ENCODE data around the gene BLOC1S6.

BLOC1S6 gene

DNA sequence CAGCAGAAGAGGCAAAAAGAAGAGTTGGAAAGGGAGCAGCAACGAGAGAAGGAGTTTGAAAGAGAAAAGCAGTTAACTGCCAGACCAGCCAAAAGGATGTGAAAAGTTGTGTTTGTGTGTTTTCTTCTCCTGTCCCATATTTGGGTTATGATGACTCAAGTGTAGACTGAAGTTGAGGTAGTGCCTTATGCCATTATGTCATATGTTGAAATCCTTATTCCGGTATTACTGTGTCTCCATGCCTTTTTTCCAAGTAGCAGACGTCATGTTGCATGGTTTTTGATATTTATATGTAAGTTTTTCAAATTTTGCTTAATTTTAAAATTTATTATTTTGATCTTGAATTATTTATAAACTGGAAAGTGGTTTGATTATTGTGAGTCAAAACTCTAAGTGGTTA lies 19.2 kb downstream of the BLOC1S6 start:
- TF ChIP-seq, protein P1, sequence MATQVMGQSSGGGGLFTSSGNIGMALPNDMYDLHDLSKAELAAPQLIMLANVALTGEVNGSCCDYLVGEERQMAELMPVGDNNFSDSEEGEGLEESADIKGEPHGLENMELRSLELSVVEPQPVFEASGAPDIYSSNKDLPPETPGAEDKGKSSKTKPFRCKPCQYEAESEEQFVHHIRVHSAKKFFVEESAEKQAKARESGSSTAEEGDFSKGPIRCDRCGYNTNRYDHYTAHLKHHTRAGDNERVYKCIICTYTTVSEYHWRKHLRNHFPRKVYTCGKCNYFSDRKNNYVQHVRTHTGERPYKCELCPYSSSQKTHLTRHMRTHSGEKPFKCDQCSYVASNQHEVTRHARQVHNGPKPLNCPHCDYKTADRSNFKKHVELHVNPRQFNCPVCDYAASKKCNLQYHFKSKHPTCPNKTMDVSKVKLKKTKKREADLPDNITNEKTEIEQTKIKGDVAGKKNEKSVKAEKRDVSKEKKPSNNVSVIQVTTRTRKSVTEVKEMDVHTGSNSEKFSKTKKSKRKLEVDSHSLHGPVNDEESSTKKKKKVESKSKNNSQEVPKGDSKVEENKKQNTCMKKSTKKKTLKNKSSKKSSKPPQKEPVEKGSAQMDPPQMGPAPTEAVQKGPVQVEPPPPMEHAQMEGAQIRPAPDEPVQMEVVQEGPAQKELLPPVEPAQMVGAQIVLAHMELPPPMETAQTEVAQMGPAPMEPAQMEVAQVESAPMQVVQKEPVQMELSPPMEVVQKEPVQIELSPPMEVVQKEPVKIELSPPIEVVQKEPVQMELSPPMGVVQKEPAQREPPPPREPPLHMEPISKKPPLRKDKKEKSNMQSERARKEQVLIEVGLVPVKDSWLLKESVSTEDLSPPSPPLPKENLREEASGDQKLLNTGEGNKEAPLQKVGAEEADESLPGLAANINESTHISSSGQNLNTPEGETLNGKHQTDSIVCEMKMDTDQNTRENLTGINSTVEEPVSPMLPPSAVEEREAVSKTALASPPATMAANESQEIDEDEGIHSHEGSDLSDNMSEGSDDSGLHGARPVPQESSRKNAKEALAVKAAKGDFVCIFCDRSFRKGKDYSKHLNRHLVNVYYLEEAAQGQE (IDR thresholded peaks at IDR 0.05; ENCODE audit: insufficient read depth in 1 of 2, low read depth in 2 of 2, low read length in 2 of 2) = no peak
- TF ChIP-seq FOXP2 (optimal IDR thresholded peaks at IDR 0.05; ENCODE audit: borderline replicate concordance, extremely low read depth, extremely low read length, insufficient read depth) (no peak), TAF1 (IDR thresholded peaks at IDR 0.05; ENCODE audit: borderline replicate concordance, insufficient read depth, low read length) (no peak), SIN3A (IDR thresholded peaks at IDR 0.05; ENCODE audit: borderline replicate concordance, insufficient read depth, low read length) (no peak), POLR2AphosphoS5 (IDR thresholded peaks at IDR 0.05; ENCODE audit: low read depth, low read length) (no peak)

DNA sequence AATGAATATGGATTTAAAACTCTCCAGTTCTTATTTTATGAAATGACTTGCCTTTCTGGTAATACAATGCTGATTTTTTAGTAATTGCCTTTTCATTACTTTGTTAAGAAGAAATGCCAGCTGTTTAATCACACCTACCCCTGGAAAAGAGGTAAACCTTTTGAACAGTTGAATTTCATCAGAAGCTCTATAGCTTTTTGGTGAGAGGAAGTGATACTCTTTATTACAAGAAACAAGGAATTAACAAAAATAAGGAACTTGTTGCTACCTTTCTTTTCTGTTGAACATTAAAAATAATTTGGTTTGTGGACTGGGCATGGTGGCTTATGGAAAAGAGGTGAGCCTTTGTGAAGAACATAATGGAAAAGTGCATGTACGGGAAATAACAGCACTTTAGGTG lies 19.7 kb downstream of the BLOC1S6 start:
- TF ChIP-seq FOXP2 (optimal IDR thresholded peaks at IDR 0.05; ENCODE audit: borderline replicate concordance, extremely low read depth, extremely low read length, insufficient read depth) (no peak), TAF1 (IDR thresholded peaks at IDR 0.05; ENCODE audit: borderline replicate concordance, insufficient read depth, low read length) (no peak), POLR2AphosphoS5 (IDR thresholded peaks at IDR 0.05; ENCODE audit: low read depth, low read length) (no peak), SIN3A (IDR thresholded peaks at IDR 0.05; ENCODE audit: borderline replicate concordance, insufficient read depth, low read length) (no peak)
- TF ChIP-seq, protein P1 (IDR thresholded peaks at IDR 0.05; ENCODE audit: insufficient read depth in 1 of 2, low read depth in 2 of 2, low read length in 2 of 2) = no peak

DNA sequence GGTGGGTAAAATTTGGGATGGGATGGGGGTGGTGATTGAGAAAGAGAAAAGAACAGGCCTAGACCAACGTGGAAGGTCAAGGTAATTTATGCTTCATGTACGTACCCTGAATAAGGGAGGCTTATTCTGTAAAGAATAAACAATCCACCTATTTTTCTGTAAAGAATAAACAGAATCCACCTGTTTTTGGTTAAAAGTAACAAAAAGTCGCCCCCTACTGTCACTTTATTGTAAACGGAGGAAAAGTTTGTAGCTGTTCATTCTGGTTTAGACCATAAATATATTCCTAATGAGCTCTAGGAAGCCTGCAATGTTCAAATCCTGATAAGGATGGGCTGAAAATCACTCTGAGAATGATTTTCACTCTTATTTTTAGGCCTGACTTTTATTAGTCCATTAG lies 24.1 kb downstream of the BLOC1S6 start:
- TF ChIP-seq TAF1 (IDR thresholded peaks at IDR 0.05; ENCODE audit: borderline replicate concordance, insufficient read depth, low read length) (no peak), FOXP2 (optimal IDR thresholded peaks at IDR 0.05; ENCODE audit: borderline replicate concordance, extremely low read depth, extremely low read length, insufficient read depth) (no peak), SIN3A (IDR thresholded peaks at IDR 0.05; ENCODE audit: borderline replicate concordance, insufficient read depth, low read length) (no peak), POLR2AphosphoS5 (IDR thresholded peaks at IDR 0.05; ENCODE audit: low read depth, low read length) (no peak)
- TF ChIP-seq, protein P1 (IDR thresholded peaks at IDR 0.05; ENCODE audit: insufficient read depth in 1 of 2, low read depth in 2 of 2, low read length in 2 of 2) = no peak

DNA sequence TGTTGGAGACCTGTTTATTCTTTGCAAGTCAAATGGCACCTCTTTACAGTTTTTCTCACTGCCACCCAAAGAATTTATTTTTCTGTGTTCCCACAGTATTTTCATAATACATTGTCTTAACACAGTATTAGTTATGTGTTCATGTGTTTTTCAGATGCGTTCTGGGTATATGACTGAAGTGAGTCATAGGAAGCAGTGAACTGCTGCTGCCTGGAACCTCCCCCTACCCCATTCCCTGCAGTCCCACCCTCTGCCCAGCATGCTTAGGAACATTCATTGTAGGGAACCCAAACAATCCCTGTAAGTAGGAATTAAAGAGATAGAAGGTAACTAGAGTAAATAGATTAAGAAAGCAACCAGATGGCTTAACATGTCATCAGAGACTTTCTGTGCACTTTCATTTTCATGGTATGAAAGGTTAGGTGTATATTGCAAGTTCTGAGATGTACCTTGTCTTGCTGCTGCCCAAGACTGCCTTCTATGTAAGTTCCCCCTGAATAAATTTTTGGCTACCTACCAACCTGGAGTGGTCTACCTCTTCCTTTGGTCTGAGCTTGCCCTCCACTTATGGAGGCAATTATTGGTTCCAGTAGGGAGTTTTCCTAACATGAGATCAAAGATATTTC lies 25.7 kb downstream of the BLOC1S6 start:
- TF ChIP-seq FOXP2 (optimal IDR thresholded peaks at IDR 0.05; ENCODE audit: borderline replicate concordance, extremely low read depth, extremely low read length, insufficient read depth) = no peak
- no peak for TF ChIP-seq SIN3A (IDR thresholded peaks at IDR 0.05; ENCODE audit: borderline replicate concordance, insufficient read depth, low read length)
- TF ChIP-seq POLR2AphosphoS5 (IDR thresholded peaks at IDR 0.05; ENCODE audit: low read depth, low read length) = no peak
- TF ChIP-seq, protein P1 (IDR thresholded peaks at IDR 0.05; ENCODE audit: insufficient read depth in 1 of 2, low read depth in 2 of 2, low read length in 2 of 2) = no peak
- TF ChIP-seq TAF1 (IDR thresholded peaks at IDR 0.05; ENCODE audit: borderline replicate concordance, insufficient read depth, low read length) = no peak

Data from PFSK-1 (cell line).